OCI-LY1 (cell line): ENCODE measurements around the gene EGFL7.

Source experiments
- H2AFZ ChIP-seq: fragments of 200-600 bp; sonication (generic), shearing (Covaris generic); 2 replicates; pipeline ENCODE4 v1.6.0; 2014; ENCODE audit warnings: antibody characterized with exemption, mild to moderate bottlenecking, low read length
- H3F3A ChIP-seq: fragments of 200-600 bp; sonication (generic), shearing (Covaris generic); 2 replicates; pipeline ENCODE4 v1.6.0; 2014; ENCODE audit warnings: mild to moderate bottlenecking, antibody characterized with exemption, low read length, moderate library complexity; ENCODE audit not compliant: insufficient read depth
- H3K27ac ChIP-seq: fragments of 200-600 bp; sonication (generic); 2 replicates; pipeline ENCODE4 v1.5.1; 2014; ENCODE audit warnings: low read length, mixed run types, mild to moderate bottlenecking, low read depth; ENCODE audit not compliant: poor library complexity, severe bottlenecking
- H3K27me3 ChIP-seq: fragments of 200-600 bp; sonication (generic); 2 replicates; pipeline ENCODE4 v1.6.0; 2014; ENCODE audit warnings: antibody characterized with exemption, mild to moderate bottlenecking, low read length, moderate library complexity; ENCODE audit not compliant: insufficient read depth
- H3K36me3 ChIP-seq: fragments of 200-600 bp; sonication (generic); 2 replicates; pipeline ENCODE4 v1.6.1; 2014; ENCODE audit warnings: mild to moderate bottlenecking, antibody characterized with exemption, low read length, moderate library complexity, mixed read lengths; ENCODE audit not compliant: insufficient read depth
- H3K4me1 ChIP-seq: fragments of 200-600 bp; sonication (generic); 2 replicates; pipeline ENCODE4 v1.5.1; 2014; ENCODE audit warnings: mild to moderate bottlenecking, low read length, moderate library complexity; ENCODE audit not compliant: insufficient read depth, severe bottlenecking
- H3K4me2 ChIP-seq: fragments of 200-600 bp; sonication (generic), shearing (Covaris generic); 2 replicates; pipeline ENCODE4 v1.6.1; 2014; ENCODE audit warnings: low read length
- H3K4me3 ChIP-seq: fragments of 200-600 bp; sonication (generic); 2 replicates; pipeline ENCODE4 v1.5.1; 2014; ENCODE audit warnings: low read length, low read depth, mild to moderate bottlenecking, mixed read lengths; ENCODE audit not compliant: poor library complexity, severe bottlenecking
- H3K79me2 ChIP-seq: fragments of 200-600 bp; shearing (Covaris generic); 2 replicates; pipeline ENCODE4 v1.6.1; 2016; ENCODE audit warnings: mixed run types, low read length, mixed read lengths; ENCODE audit not compliant: insufficient read depth
- H3K9ac ChIP-seq: fragments of 200-600 bp; sonication (generic), shearing (Covaris generic); 2 replicates; pipeline ENCODE4 v1.6.1; 2014; ENCODE audit warnings: mild to moderate bottlenecking, low read length, mixed read lengths
- H3K9me2 ChIP-seq: fragments of 200-600 bp; sonication (generic), shearing (Covaris generic); 2 replicates; pipeline ENCODE4 v1.6.1; 2014; ENCODE audit warnings: low read depth, mild to moderate bottlenecking, low read length, mixed read lengths
- H3K9me3 ChIP-seq: fragments of 200-600 bp; shearing (Covaris generic); 2 replicates; pipeline ENCODE4 v1.6.1; 2014; ENCODE audit warnings: low read length, mixed read lengths
- H4K20me1 ChIP-seq: fragments of 200-600 bp; sonication (generic), shearing (Covaris generic); 2 replicates; pipeline ENCODE4 v1.6.0; 2016; ENCODE audit warnings: mild to moderate bottlenecking, low read length; ENCODE audit not compliant: insufficient read depth
- CTCF ChIP-seq: fragments of 200-600 bp; sonication (generic), shearing (Covaris generic); IDR thresholded peaks from 2 replicates; pipeline ENCODE4 v1.5.1; 2017; ENCODE audit warnings: mild to moderate bottlenecking, antibody characterized with exemption, low read length, moderate library complexity, mixed read lengths
- EZH2 ChIP-seq: fragments of 200-600 bp; sonication (generic), shearing (Covaris generic); IDR thresholded peaks from 2 replicates; pipeline ENCODE4 v1.8.0; 2017; ENCODE audit warnings: borderline replicate concordance, mixed run types, mild to moderate bottlenecking, antibody characterized with exemption, low read length, moderate library complexity, mixed read lengths

Gene EGFL7

GRCh38 chr9:136673088-136673974 is 10.6 kb downstream of the EGFL7 start:
- no peaks in the 10 kb centered on the region for H3K79me2 ChIP-seq
- H3K4me3 ChIP-seq, result no peak overlapping the region
- H4K20me1 ChIP-seq, result no peaks in the 10 kb centered on the region
- TF ChIP-seq EZH2, result no peak
- no peak for TF ChIP-seq CTCF
- no peak overlapping the region for H3K4me2 ChIP-seq
- H3K9me2 ChIP-seq, result no peaks in the 10 kb centered on the region
- no peak overlapping the region for H3K9ac ChIP-seq
- no peaks in the 10 kb centered on the region for H3K36me3 ChIP-seq
- no peaks in the 10 kb centered on the region for H3K4me1 ChIP-seq
- no peaks in the 10 kb centered on the region for H3K9me3 ChIP-seq
- no peak overlapping the region for H2AFZ ChIP-seq
- H3K27ac ChIP-seq, result no peak overlapping the region
- H3K27me3 ChIP-seq, result no peaks in the 10 kb centered on the region; the same call in 1 of the 2 replicates
- H3F3A ChIP-seq, result no peaks in the 10 kb centered on the region

- Histone ChIP-seq H3K27me3 (no peaks in the 10 kb centered on the region; the same call in 1 of the 2 replicates), H3K4me2 (no peak overlapping the region), H3F3A (no peaks in the 10 kb centered on the region), H3K79me2 (no peaks in the 10 kb centered on the region), H3K4me3 (no peak overlapping the region), H4K20me1 (no peaks in the 10 kb centered on the region), H3K36me3 (no peaks in the 10 kb centered on the region), H2AFZ (no peak overlapping the region), H3K27ac (no peak overlapping the region), H3K4me1 (no peaks in the 10 kb centered on the region), H3K9me3 (no peaks in the 10 kb centered on the region), H3K9me2 (no peaks in the 10 kb centered on the region), H3K9ac (no peak overlapping the region)
- no peak for TF ChIP-seq EZH2
- no peak for TF ChIP-seq CTCF
Measured at GRCh38 chr9:136673975-136674785, 11.5 kb downstream of the EGFL7 start.

GRCh38 chr9:136674786-136675349 is 12.2 kb downstream of the EGFL7 start:
- no peaks in the 10 kb centered on the region for H4K20me1 ChIP-seq
- TF ChIP-seq EZH2 (no peak), CTCF (no peak)
- H3K36me3 ChIP-seq, result no peaks in the 10 kb centered on the region
- H3K9ac ChIP-seq, result no peak overlapping the region
- H3K9me2 ChIP-seq, result no peaks in the 10 kb centered on the region
- H3F3A ChIP-seq, result no peaks in the 10 kb centered on the region
- no peak overlapping the region for H3K4me2 ChIP-seq
- H3K27me3 ChIP-seq, result peaks cover 3% of the 10 kb centered on the region; the same call in 1 of the 2 replicates
- H3K27ac ChIP-seq, result no peak overlapping the region
- H3K4me3 ChIP-seq, result no peak overlapping the region
- H2AFZ ChIP-seq, result no peak overlapping the region
- no peaks in the 10 kb centered on the region for H3K9me3 ChIP-seq
- no peaks in the 10 kb centered on the region for H3K79me2 ChIP-seq
- no peaks in the 10 kb centered on the region for H3K4me1 ChIP-seq
